AG10803 (cell line): ENCODE data around the gene REP15.

Experiments
- DNase-seq: peaks from one replicate; pipeline ENCODE4 v3.0.0; 2010; ENCODE audit warnings: low read depth
- H3K4me3 ChIP-seq: 2 replicates; pipeline ENCODE4 v1.5.1; 2011; ENCODE audit warnings: mild to moderate bottlenecking, low read length, control low read depth
- CTCF ChIP-seq: conservative IDR thresholded peaks from 2 replicates; pipeline ENCODE4 v1.5.1; 2011; ENCODE audit warnings: mild to moderate bottlenecking, low read length, control low read depth, inconsistent platforms

REP15 gene

GRCh38 chr12:27682534-27682933 is 13.7 kb upstream of the REP15 start:
- DNase-seq, result peak; percentile 16
- no peak for TF ChIP-seq CTCF
- H3K4me3 ChIP-seq, result no peak overlapping the region

- no peak for DNase-seq
- TF ChIP-seq CTCF, result no peak
- no peak overlapping the region for H3K4me3 ChIP-seq
Measured at GRCh38 chr12:27685274-27685673, 11.0 kb upstream of the REP15 start.

GRCh38 chr12:27686147-27686546 is 10.1 kb upstream of the REP15 start:
- DNase-seq, result no peak
- no peak overlapping the region for H3K4me3 ChIP-seq
- no peak for TF ChIP-seq CTCF

GRCh38 chr12:27688671-27689070 is 7.6 kb upstream of the REP15 start:
- no peak for DNase-seq
- no peak overlapping the region for H3K4me3 ChIP-seq
- TF ChIP-seq CTCF, result no peak

GRCh38 chr12:27689558-27690180 is 6.6 kb upstream of the REP15 start:
- TF ChIP-seq CTCF, result no peak
- no peak overlapping the region for H3K4me3 ChIP-seq
- DNase-seq, result no peak

GRCh38 chr12:27693403-27693802 is 2.8 kb upstream of the REP15 start:
- no peak for DNase-seq
- no peak overlapping the region for H3K4me3 ChIP-seq
- TF ChIP-seq CTCF, result no peak

- no peak for DNase-seq
- no peak overlapping the region for H3K4me3 ChIP-seq
- no peak for TF ChIP-seq CTCF
Measured at GRCh38 chr12:27695556-27696292, 523 bp upstream of the REP15 start.
